ENCODE data around the gene AGBL5. TPM values are rescaled to one million over a fixed set of nuclear protein-coding genes. Genes with fewer than 3 reads are reported as not detected.

Gene AGBL5
- total and polyA plus RNA-seq, 9 of the 15 experiments (the other 6 are each of a cell fraction or from before 2014, with no cell fraction given), result 3.3 to 52.7 (median 26.2) TPM

- peak in 1 of 2 experiments; percentile 8; a peak in 1 of 4 replicates for TF ChIP-seq UBTF (IDR thresholded peaks at IDR 0.05; ENCODE audit: borderline replicate concordance in 1 of 2, low read depth in 2 of 2, low read length in 2 of 2)
- TF ChIP-seq TAF7 (tag; IDR thresholded peaks at IDR 0.05), result no peak
- no peak for TF ChIP-seq POU5F1 (IDR thresholded peaks at IDR 0.05; ENCODE audit: borderline replicate concordance, low read depth, low read length, partially characterized antibody)
- TF ChIP-seq HOMEZ (CRISPR knock-in tag; IDR thresholded peaks at IDR 0.05), result no peak
- no peak for TF ChIP-seq ARHGAP35 (IDR thresholded peaks at IDR 0.05; ENCODE audit: partially characterized antibody)
- no peak for TF ChIP-seq DNMT1 (IDR thresholded peaks at IDR 0.05)
- no peak for TF ChIP-seq CCNT2 (IDR thresholded peaks at IDR 0.05; ENCODE audit: borderline replicate concordance, extremely low read depth, insufficient read length, low read depth, low read length)
- no peak for TF ChIP-seq NBN (IDR thresholded peaks at IDR 0.05; ENCODE audit: low read depth)
- peak; percentile 75 for TF ChIP-seq SAP30 (IDR thresholded peaks at IDR 0.05; ENCODE audit: borderline replicate concordance, insufficient read depth, low read depth, low read length, poor library complexity, severe bottlenecking)
- TF ChIP-seq TSC22D4 (tag; IDR thresholded peaks at IDR 0.05), result no peak
- no peak for TF ChIP-seq ZNF274 (IDR thresholded peaks at IDR 0.05; ENCODE audit: borderline replicate concordance, low read depth, low read length)
- no peak for TF ChIP-seq HDAC2 (IDR thresholded peaks at IDR 0.05)
- peak; percentile 56 for TF ChIP-seq FOSL1 (tag; conservative IDR thresholded peaks at IDR 0.05)
- TF ChIP-seq CBX3 (IDR thresholded peaks at IDR 0.05; ENCODE audit: borderline replicate concordance in 1 of 2, low read length in 2 of 2), result peak in 1 of 2 experiments; percentile 24; a peak in 1 of 3 replicates
Observed at GRCh38 chr2:27071277-27071989, 20.0 kb downstream of the AGBL5 start, which contains the start of gene OST4 (continued).
